SK-N-MC (cell line): ENCODE measurements around the gene TCF7L2.

Experiments used
- EZH2 ChIP-seq: fragments of 200-600 bp; sonication (generic); IDR thresholded peaks from one replicate; pipeline ENCODE4 v1.6.1; 2017; ENCODE audit warnings: antibody characterized with exemption
- FOXP2 ChIP-seq: optimal IDR thresholded peaks from 2 replicates; pipeline ENCODE3; 2011; ENCODE audit warnings: mild to moderate bottlenecking, moderate library complexity; ENCODE audit not compliant: insufficient read depth; ENCODE audit errors: extremely low read length, control extremely low read depth
- POLR2AphosphoS5 ChIP-seq: IDR thresholded peaks from 2 replicates; pipeline ENCODE4 v1.6.1; 2012; ENCODE audit warnings: mild to moderate bottlenecking, low read depth, low read length, borderline replicate concordance

DNA sequence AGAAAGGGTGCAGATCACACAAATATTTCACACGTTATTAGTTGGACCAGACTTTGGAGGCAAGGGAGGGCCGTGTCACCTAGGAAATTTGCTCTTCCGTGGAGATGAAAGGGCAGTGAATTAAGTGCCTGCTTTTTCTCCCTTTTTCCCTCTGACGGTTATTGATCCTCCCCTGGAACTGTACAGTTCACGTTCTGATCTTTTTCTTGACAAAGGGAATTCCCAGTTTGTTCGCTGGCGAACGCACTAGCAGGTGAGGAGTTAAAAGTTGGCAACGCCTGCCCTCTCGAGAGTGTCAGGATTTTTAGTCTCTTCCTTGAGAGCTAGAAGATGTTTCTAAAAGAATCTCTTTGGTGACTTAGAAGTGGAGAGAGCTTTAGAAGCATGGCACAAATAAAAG lies 111.5 kb downstream of the TCF7L2 start:
- TF ChIP-seq POLR2AphosphoS5 = no peak
- TF ChIP-seq EZH2 = no peak
- no peak for TF ChIP-seq FOXP2
